NCI-H128 (cell line): ENCODE results near the gene DUSP2.
"Not testable (repeated sequence)": the region's sequence is repeated elsewhere in the genome, so short reads cannot be mapped to it uniquely, and the experiment has no call there.

Source experiments
- DNase-seq: peaks from one replicate; lab custom pipeline; 2025; ENCODE audit not compliant: unreplicated experiment; lab: John Stamatoyannopoulos, UW

Gene DUSP2

DNA sequence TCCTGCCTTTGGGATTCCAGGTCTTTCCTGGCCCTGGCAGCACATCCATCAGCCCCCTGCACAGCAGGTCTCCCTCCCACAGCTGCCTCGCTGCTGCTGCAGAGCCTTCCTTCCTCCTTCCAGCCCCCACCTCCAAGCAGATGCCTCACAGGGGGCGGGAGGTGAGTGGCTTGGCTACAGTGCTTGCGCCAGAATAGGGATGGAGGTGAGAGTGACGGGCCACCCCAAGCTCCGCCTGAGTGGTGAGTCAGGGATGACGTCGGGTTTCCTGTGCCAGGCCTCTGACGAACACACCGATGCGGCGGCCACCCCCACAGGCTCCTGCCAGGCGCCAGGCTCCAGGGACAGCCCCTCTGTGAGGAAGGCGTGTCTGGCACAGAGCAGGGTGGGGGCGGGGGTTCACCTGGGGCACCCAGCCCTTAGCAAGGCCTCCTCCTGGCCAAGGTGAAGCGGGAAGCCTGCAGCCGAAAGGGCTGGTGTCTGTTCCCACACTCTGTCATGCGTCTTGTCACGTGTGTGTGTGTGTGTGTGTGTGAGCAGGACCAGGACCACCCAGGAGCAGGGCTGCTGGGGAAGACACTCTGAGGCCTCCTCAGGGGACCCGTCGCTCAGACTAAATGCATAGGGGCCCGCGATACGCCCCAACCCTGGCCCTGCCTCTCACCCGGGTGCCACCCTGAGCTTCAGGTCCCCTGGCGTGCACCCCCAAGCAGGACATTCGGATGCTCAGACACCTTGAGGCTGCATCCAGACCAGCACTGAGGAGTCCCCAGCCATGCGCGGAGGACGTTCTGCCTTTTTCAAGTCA is 3.4 kb upstream of the DUSP2 start:
- no peak for DNase-seq

- no peak for DNase-seq
These were observed 2.5 kb upstream of the DUSP2 start for GRCh38 chr2:96147593-96148201.

- no peak for DNase-seq
These were observed 1.8 kb upstream of the DUSP2 start for GRCh38 chr2:96146881-96147592.

GRCh38 chr2:96146153-96146880 is 1.1 kb upstream of the DUSP2 start:
- DNase-seq = no peak

- no peak for DNase-seq
These were observed 560 bp upstream of the DUSP2 start for GRCh38 chr2:96145848-96146152.

- DNase-seq = no peak
These were observed 682 bp downstream of the DUSP2 start for GRCh38 chr2:96144481-96145035.

DNA sequence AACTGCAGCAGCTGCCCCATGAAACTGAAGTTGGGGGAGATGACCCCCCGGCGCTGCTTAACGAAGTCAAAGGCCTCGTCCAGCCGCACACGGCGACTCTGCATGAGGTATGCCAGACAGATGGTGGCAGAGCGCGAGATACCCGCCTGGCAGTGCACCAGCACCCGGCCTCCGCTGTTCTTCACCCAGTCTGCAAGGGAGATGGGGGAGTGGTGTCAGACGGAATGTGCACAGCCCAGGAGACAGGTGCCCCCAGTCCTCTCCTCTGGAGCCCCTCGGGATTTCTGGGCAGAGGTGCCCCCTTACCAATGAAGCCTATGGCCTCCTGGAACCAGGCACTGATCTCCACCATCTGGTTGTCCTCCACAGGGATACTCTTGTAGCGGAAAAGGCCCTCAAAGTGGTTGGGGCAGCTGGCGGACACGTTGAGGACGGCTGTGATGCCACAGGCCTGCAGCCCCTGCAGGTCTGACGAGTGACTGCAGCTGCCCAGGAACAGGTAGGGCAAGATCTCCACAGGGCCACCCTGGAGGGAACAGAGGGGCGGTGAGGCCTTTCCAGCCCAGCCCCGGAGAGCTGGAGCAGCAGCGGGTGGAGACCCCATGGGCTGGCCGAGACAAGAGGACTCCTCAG is 1.3 kb downstream of the DUSP2 start:
- DNase-seq = no peak

- no peak for DNase-seq
These were observed 1.9 kb downstream of the DUSP2 start for GRCh38 chr2:96143231-96143847.

DNA sequence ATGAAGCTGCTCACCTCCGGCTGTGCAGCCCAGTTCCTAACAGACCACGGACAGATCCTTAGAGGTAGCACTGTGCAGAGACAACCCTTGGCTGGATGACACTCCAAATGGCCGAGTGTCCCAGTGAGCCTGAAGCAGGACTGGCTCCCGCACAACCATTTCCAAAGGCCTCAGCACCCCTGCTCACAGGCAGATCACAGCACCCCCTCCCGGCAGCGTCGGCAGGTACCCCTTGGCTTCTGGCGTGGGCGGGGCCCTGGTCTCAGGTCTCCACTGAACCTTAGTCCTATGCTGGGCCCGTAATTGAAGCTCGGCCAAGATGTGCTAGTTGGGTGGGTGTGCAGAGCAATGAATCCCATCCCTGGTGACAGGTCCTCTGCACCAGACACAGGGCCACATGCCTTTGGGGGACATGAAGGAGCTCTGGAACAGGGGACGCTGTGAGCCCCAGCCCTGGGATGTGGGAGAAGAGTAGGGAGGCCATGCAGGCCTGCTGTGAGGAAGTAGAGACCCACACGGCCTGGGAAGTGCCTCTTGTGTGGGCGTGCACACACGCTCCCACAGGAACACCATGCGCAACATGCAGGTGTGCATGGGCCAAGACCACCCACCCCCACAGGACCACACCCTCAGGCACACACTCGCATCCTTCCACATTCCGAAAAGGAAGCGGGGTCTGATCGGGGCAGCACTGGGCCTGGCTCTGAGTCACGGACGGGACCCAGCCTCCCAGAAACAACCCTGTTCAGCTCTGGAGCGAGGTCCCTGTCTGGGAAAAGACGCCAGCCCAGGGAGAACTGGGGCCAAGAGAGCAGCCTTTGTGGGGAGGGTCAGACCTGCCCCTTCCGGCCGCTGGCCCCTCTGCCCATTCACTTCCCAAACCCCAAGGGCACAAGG is 2.8 kb downstream of the DUSP2 start:
- no peak for DNase-seq

- not testable (repeated sequence) for DNase-seq
These were observed 3.6 kb downstream of the DUSP2 start for GRCh38 chr2:96141624-96141967.

- no peak for DNase-seq
These were observed 4.2 kb downstream of the DUSP2 start for GRCh38 chr2:96140941-96141623.

GRCh38 chr2:96139181-96139758 is 6.0 kb downstream of the DUSP2 start:
- DNase-seq = no peak

- no peak for DNase-seq
These were observed 6.8 kb downstream of the DUSP2 start, which contains the start of gene ASTL for GRCh38 chr2:96138179-96139145. ASTL (minus strand) TSS chr2:96138502; CDS start chr2:96138436, 66 bp downstream.

- DNase-seq = no peak
These were observed 7.7 kb downstream of the DUSP2 start for GRCh38 chr2:96137321-96138178.

GRCh38 chr2:96136129-96136720 is 9.0 kb downstream of the DUSP2 start:
- DNase-seq = no peak

GRCh38 chr2:96135621-96136020 is 9.6 kb downstream of the DUSP2 start:
- no peak for DNase-seq
